SK-N-MC (cell line): ENCODE data around the gene PDS5B.

ENCODE experiments used
- EZH2 ChIP-seq: fragments of 200-600 bp; sonication (generic); IDR thresholded peaks from one replicate; pipeline ENCODE4 v1.6.1; 2017; ENCODE audit warnings: antibody characterized with exemption
- POLR2AphosphoS5 ChIP-seq: IDR thresholded peaks from 2 replicates; pipeline ENCODE4 v1.6.1; 2012; ENCODE audit warnings: mild to moderate bottlenecking, low read depth, low read length, borderline replicate concordance

GRCh38 chr13:32779119-32779518 is 192.9 kb downstream of the PDS5B start:
- TF ChIP-seq EZH2 (no peak), POLR2AphosphoS5 (no peak)
